DND-41 (cell line): ENCODE measurements around the gene ZSCAN18.

Source experiments
- ATAC-seq: fragments of 200-7000 bp; cut with Tn5 transposase; 3 replicates; pipeline ENCODE4 v1.9.1; 2021; ENCODE audit warnings: low read depth; ENCODE audit not compliant: insufficient read depth
- DNase-seq: peaks from one replicate; pipeline ENCODE4 v3.0.0-alpha.2; 2020
- H2AFZ ChIP-seq: 2 replicates; pipeline ENCODE4 v1.6.0; 2012; ENCODE audit warnings: low read depth, low read length
- H3K27ac ChIP-seq: 2 replicates; pipeline ENCODE4 v1.5.1; 2012; ENCODE audit warnings: low read length, inconsistent platforms
- H3K27me3 ChIP-seq: fragments of 200-600 bp; sonication (generic); 2 replicates; pipeline ENCODE4 v1.6.0; 2012; ENCODE audit warnings: low read length, mild to moderate bottlenecking, inconsistent platforms; ENCODE audit not compliant: insufficient read depth, poor library complexity
- H3K36me3 ChIP-seq: 2 replicates; pipeline ENCODE4 v1.5.1; 2012; ENCODE audit warnings: low read length, inconsistent platforms; ENCODE audit not compliant: insufficient read depth
- H3K4me1 ChIP-seq: 2 replicates; pipeline ENCODE4 v1.5.1; 2012; ENCODE audit warnings: mild to moderate bottlenecking, low read length; ENCODE audit not compliant: insufficient read depth
- H3K4me2 ChIP-seq: 2 replicates; pipeline ENCODE4 v1.6.0; 2012; ENCODE audit warnings: mild to moderate bottlenecking, moderate library complexity, low read length, inconsistent platforms; ENCODE audit not compliant: insufficient read depth
- H3K4me3 ChIP-seq, 2 experiments: fragments of 200-600 bp in 1 of 2; shearing (Covaris generic) in 1 of 2; 2 replicates each; pipeline ENCODE4 v1.5.1; 2012 to 2016; ENCODE audit warnings: inconsistent platforms in 2 of 2, low read length in 2 of 2, mild to moderate bottlenecking in 2 of 2, low read depth in 1 of 2, moderate library complexity in 1 of 2
- H3K79me2 ChIP-seq: 2 replicates; pipeline ENCODE4 v1.6.0; 2012; ENCODE audit warnings: low read length, inconsistent platforms; ENCODE audit not compliant: insufficient read depth
- H3K9ac ChIP-seq: 2 replicates; pipeline ENCODE4 v1.6.0; 2012; ENCODE audit warnings: low read depth, mild to moderate bottlenecking, inconsistent platforms, low read length, moderate library complexity
- H3K9me3 ChIP-seq: 2 replicates; pipeline ENCODE4 v1.5.1; 2012; ENCODE audit warnings: low read length, moderate library complexity, mild to moderate bottlenecking, inconsistent platforms; ENCODE audit not compliant: insufficient read depth, severe bottlenecking
- H4K20me1 ChIP-seq: 2 replicates; pipeline ENCODE4 v1.6.0; 2012; ENCODE audit warnings: low read length; ENCODE audit not compliant: insufficient read depth
- EZH2 ChIP-seq: IDR thresholded peaks from 3 replicates; pipeline ENCODE4 v1.6.1; 2012; ENCODE audit warnings: borderline replicate concordance, low read depth, mild to moderate bottlenecking, moderate library complexity, low read length, inconsistent platforms; ENCODE audit not compliant: severe bottlenecking
- TF ChIP-seq, protein P1 (sequence below): IDR thresholded peaks from 2 replicates; pipeline ENCODE4 v1.5.1; 2012; ENCODE audit warnings: borderline replicate concordance, low read length, moderate library complexity, mild to moderate bottlenecking; ENCODE audit not compliant: poor library complexity, severe bottlenecking; ENCODE audit errors: extremely low read depth

ZSCAN18 gene

GRCh38 chr19:58118979-58119733 is 21.1 kb upstream of the ZSCAN18 start:
- H3K9me3 ChIP-seq: peaks cover 64% of the 10 kb centered on the region
- no peak for DNase-seq

DNA sequence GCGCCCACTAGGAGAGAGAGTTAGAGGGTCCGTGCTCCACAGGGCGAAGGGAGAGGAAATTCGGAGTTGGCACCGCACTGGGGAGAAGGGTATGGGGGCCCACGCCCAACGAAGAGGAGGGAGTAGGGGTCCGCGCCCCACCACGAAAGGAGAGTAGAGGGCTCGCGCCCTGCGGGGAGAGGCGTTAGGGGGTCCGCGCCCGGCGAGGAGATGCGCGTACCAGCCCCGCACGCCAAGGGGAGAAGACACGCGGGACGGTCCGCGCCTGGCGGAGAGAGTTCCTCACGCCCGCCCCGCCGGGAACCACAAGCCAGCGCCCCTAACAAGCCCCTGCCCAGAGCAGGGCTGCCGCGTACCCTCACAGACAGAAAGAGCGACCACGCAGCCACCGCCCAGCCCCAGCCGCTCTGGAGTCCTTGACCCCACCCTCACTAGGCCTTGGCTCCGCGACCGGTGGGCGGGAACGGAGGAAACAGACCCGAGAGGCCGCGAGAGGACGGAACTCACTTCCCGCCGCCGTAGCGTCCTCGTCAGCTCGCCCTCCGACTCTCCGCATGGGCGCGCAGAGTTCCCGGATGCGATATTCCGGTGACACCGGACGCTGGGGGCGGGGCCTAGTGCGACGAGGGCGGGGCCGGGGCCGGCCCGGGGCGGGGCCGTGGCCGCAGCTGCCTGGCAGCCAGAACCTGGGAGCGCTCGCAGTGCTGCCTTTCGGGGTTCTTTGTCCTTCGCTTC is 20.0 kb upstream of the ZSCAN18 start:
- no peaks in the 10 kb centered on the region for H3K36me3 ChIP-seq
- peaks cover 56% of the 10 kb centered on the region for H3K9me3 ChIP-seq
- no peaks in the 10 kb centered on the region for H3K4me1 ChIP-seq
- no peak for ATAC-seq
- no peak overlapping the region for H2AFZ ChIP-seq
- no peak overlapping the region for H3K4me2 ChIP-seq
- H3K27me3 ChIP-seq: no peaks in the 10 kb centered on the region
- H3K79me2 ChIP-seq: no peaks in the 10 kb centered on the region
- H3K27ac ChIP-seq: no peak overlapping the region
- no peak overlapping the region for H3K4me3 ChIP-seq
- TF ChIP-seq, protein P1, sequence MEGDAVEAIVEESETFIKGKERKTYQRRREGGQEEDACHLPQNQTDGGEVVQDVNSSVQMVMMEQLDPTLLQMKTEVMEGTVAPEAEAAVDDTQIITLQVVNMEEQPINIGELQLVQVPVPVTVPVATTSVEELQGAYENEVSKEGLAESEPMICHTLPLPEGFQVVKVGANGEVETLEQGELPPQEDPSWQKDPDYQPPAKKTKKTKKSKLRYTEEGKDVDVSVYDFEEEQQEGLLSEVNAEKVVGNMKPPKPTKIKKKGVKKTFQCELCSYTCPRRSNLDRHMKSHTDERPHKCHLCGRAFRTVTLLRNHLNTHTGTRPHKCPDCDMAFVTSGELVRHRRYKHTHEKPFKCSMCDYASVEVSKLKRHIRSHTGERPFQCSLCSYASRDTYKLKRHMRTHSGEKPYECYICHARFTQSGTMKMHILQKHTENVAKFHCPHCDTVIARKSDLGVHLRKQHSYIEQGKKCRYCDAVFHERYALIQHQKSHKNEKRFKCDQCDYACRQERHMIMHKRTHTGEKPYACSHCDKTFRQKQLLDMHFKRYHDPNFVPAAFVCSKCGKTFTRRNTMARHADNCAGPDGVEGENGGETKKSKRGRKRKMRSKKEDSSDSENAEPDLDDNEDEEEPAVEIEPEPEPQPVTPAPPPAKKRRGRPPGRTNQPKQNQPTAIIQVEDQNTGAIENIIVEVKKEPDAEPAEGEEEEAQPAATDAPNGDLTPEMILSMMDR: no peak
- no peak for TF ChIP-seq EZH2
- H4K20me1 ChIP-seq: no peaks in the 10 kb centered on the region
- no peak for DNase-seq
- no peak overlapping the region for H3K9ac ChIP-seq

More at GRCh38 chr19:58118979-58119733, 21.1 kb upstream of the ZSCAN18 start:
- no peak overlapping the region for H3K4me2 ChIP-seq
- no peaks in the 10 kb centered on the region for H3K36me3 ChIP-seq
- ATAC-seq: no peak
- H3K27me3 ChIP-seq: no peaks in the 10 kb centered on the region
- H4K20me1 ChIP-seq: no peaks in the 10 kb centered on the region
- no peak overlapping the region for H3K9ac ChIP-seq
- no peak overlapping the region for H2AFZ ChIP-seq
- no peaks in the 10 kb centered on the region for H3K4me1 ChIP-seq
- H3K79me2 ChIP-seq: no peaks in the 10 kb centered on the region
- H3K27ac ChIP-seq: no peak overlapping the region
- H3K4me3 ChIP-seq: no peak overlapping the region
- TF ChIP-seq, protein P1: no peak
- TF ChIP-seq EZH2: no peak

DNA sequence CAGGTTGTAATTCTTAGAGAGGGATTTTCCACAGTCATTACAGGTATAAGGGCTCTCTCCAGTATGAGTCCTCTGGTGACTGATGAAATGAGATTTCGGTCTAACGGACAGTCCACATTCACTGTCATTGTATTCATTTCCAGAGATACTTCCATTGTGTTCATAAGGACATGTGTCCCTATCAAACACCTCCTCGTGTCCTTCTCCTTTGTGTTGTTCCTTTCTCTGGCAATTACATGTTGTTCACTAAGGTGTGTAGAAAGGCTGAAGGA is 10.5 kb upstream of the ZSCAN18 start:
- Histone ChIP-seq H3K27ac (no peak overlapping the region), H3K4me3 (no peak overlapping the region), H3K27me3 (no peaks in the 10 kb centered on the region), H3K79me2 (no peaks in the 10 kb centered on the region), H3K9me3 (peaks cover 49% of the 10 kb centered on the region), H3K9ac (no peak overlapping the region), H4K20me1 (no peaks in the 10 kb centered on the region), H3K36me3 (no peaks in the 10 kb centered on the region), H2AFZ (no peak overlapping the region), H3K4me2 (no peak overlapping the region), H3K4me1 (no peaks in the 10 kb centered on the region)
- TF ChIP-seq, protein P1: no peak
- no peak for TF ChIP-seq EZH2
- ATAC-seq: no peak
- no peak for DNase-seq
